HepG2 (cell line): ENCODE data around the gene PTPA. TPM values are rescaled to one million over a fixed set of nuclear protein-coding genes. Genes with fewer than 3 reads are reported as not detected.

Experiments used
- CBX1 ChIP-seq: IDR thresholded peaks from one replicate; pipeline ENCODE4 v1.6.1; 2016; ENCODE audit warnings: antibody characterized with exemption, low read depth
- FIP1L1 ChIP-seq: fragments of 200-400 bp; formaldehyde crosslinking; IDR thresholded peaks from 2 replicates; pipeline ENCODE4 v1.6.1; 2018; ENCODE audit warnings: low read depth, mild to moderate bottlenecking, low read length, moderate library complexity, borderline replicate concordance; ENCODE audit not compliant: insufficient read depth
- GATAD1 ChIP-seq: IDR thresholded peaks from 2 replicates; pipeline ENCODE4 v1.6.1; 2016; ENCODE audit warnings: missing genetic modification reagents, missing compliant biosample characterization
- HOXD1 ChIP-seq: sonication (generic); formaldehyde crosslinking; IDR thresholded peaks from 2 replicates; pipeline ENCODE4 v1.5.0; 2020; ENCODE audit warnings: missing genetic modification reagents
- IKZF4 ChIP-seq: sonication (generic); formaldehyde crosslinking; IDR thresholded peaks from 2 replicates; pipeline ENCODE4 v1.5.1; 2020; ENCODE audit warnings: borderline replicate concordance, mild to moderate bottlenecking, low read depth, missing genetic modification reagents; ENCODE audit errors: not compliant biosample characterization
- MAZ ChIP-seq, 2 experiments: sonication (generic) in 1 of 2; formaldehyde crosslinking in 1 of 2; IDR thresholded peaks; 2 replicates each; pipeline versions ENCODE4 v1.5.0 to v1.6.1; 2012 to 2020; ENCODE audit warnings: low read depth in 2 of 2, mild to moderate bottlenecking in 2 of 2, borderline replicate concordance in 1 of 2, improper control_type of control experiment in 1 of 2, low read length in 1 of 2, missing genetic modification reagents in 1 of 2, moderate library complexity in 1 of 2
- PREB ChIP-seq: sonication (generic); formaldehyde crosslinking; IDR thresholded peaks from 2 replicates; pipeline ENCODE4 v1.4.0; 2020; ENCODE audit warnings: missing genetic modification reagents
- REXO4 ChIP-seq: sonication (generic); formaldehyde crosslinking; IDR thresholded peaks from 2 replicates; pipeline ENCODE4 v1.8.0; 2022; ENCODE audit warnings: missing genetic modification reagents, mild to moderate bottlenecking, borderline replicate concordance
- RFX3 ChIP-seq: IDR thresholded peaks from 2 replicates; pipeline ENCODE4 v1.6.1; 2016; ENCODE audit warnings: missing biosample characterization, missing genetic modification reagents
- SIN3A ChIP-seq: IDR thresholded peaks from 2 replicates; pipeline ENCODE4 v1.6.1; 2011; ENCODE audit warnings: low read depth, mild to moderate bottlenecking, control low read depth, low read length, borderline replicate concordance
- TBX3 ChIP-seq: fragments of 450-650 bp; IDR thresholded peaks from 2 replicates; pipeline ENCODE4 v1.6.1; 2017; ENCODE audit warnings: antibody characterized with exemption, mild to moderate bottlenecking, inconsistent platforms, borderline replicate concordance
- YY1 ChIP-seq: IDR thresholded peaks from 2 replicates; pipeline ENCODE4 v1.6.1; 2011; ENCODE audit warnings: low read length, low read depth, moderate library complexity, mild to moderate bottlenecking; ENCODE audit not compliant: insufficient read depth, insufficient replicate concordance
- ZFY ChIP-seq: sonication (generic); formaldehyde crosslinking; IDR thresholded peaks from 2 replicates; pipeline ENCODE4 v1.4.0; 2020; ENCODE audit warnings: missing genetic modification reagents
- ZNF160 ChIP-seq: sonication (generic); formaldehyde crosslinking; IDR thresholded peaks from 2 replicates; pipeline ENCODE4 v1.8.0; 2022; ENCODE audit warnings: mild to moderate bottlenecking, inconsistent platforms, missing genetic modification reagents
- ZNF598 ChIP-seq: sonication (generic); formaldehyde crosslinking; IDR thresholded peaks from 2 replicates; pipeline ENCODE4 v1.5.1; 2020; ENCODE audit warnings: mild to moderate bottlenecking, missing genetic modification reagents, borderline replicate concordance
- ZNF607 ChIP-seq: sonication (generic); formaldehyde crosslinking; IDR thresholded peaks from 2 replicates; pipeline ENCODE4 v1.5.1; 2020; ENCODE audit warnings: missing genetic modification reagents, mild to moderate bottlenecking, borderline replicate concordance
- ZNF660 ChIP-seq: sonication (generic); formaldehyde crosslinking; IDR thresholded peaks from 2 replicates; pipeline ENCODE4 v1.5.1; 2020; ENCODE audit warnings: mild to moderate bottlenecking, low read depth, missing genetic modification reagents, borderline replicate concordance
- polyA plus RNA-seq, 8 experiments: library from polyadenylated mRNA; depleted of rRNA in 3 of 8; stranded (reverse) in 7 of 8; unstranded in 1 of 8; fragments of >200 nt; fragmentation: Illumina TruSeq in 4 of 8; extraction: Trizol in 4 of 8; gene quantifications; 2 replicates each; pipeline versions ENCODE4 v1.2.1 to v1.2.3, GENCODE V29; 2011 to 2016; ENCODE audit warnings: low read depth in 4 of 8, missing spikeins in 1 of 8, mixed read lengths in 1 of 8; ENCODE audit not compliant: insufficient read depth in 1 of 8
- total RNA-seq, 5 experiments: library from RNA; depleted of rRNA; stranded (reverse); fragments of >200 nt; fragmentation: Illumina TruSeq; extraction: Trizol; gene quantifications; 2 replicates each; pipeline ENCODE4 v1.2.3, GENCODE V29; 2016; ENCODE audit warnings: low read depth in 1 of 5
- TF ChIP-seq, protein P1 (sequence below): sonication (generic); formaldehyde crosslinking; IDR thresholded peaks from 2 replicates; pipeline ENCODE4 v1.8.0; 2022; ENCODE audit warnings: missing genetic modification reagents, mild to moderate bottlenecking, moderate library complexity, borderline replicate concordance
- TF ChIP-seq, protein P2 (sequence below): IDR thresholded peaks from 2 replicates; pipeline ENCODE4 v1.6.1; 2012; ENCODE audit warnings: low read depth, low read length, improper control_type of control experiment
- TF ChIP-seq, protein P3 (sequence below): IDR thresholded peaks from 2 replicates; pipeline ENCODE4 v1.6.1; 2016; ENCODE audit warnings: mild to moderate bottlenecking, missing biosample characterization, missing genetic modification reagents

PTPA gene
- total and polyA plus RNA-seq, 2 of the 13 experiments (the other 11 are each of a cell fraction or from before 2014, with no cell fraction given) = 79.3 to 105 TPM

- TF ChIP-seq YY1 = peak; percentile 71
- TF ChIP-seq REXO4 = no peak
- TF ChIP-seq, protein P1, sequence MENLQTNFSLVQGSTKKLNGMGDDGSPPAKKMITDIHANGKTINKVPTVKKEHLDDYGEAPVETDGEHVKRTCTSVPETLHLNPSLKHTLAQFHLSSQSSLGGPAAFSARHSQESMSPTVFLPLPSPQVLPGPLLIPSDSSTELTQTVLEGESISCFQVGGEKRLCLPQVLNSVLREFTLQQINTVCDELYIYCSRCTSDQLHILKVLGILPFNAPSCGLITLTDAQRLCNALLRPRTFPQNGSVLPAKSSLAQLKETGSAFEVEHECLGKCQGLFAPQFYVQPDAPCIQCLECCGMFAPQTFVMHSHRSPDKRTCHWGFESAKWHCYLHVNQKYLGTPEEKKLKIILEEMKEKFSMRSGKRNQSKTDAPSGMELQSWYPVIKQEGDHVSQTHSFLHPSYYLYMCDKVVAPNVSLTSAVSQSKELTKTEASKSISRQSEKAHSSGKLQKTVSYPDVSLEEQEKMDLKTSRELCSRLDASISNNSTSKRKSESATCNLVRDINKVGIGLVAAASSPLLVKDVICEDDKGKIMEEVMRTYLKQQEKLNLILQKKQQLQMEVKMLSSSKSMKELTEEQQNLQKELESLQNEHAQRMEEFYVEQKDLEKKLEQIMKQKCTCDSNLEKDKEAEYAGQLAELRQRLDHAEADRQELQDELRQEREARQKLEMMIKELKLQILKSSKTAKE (CRISPR knock-in tag) = no peak
- TF ChIP-seq RFX3 (CRISPR knock-in tag) = no peak
- peak; percentile 82; the same call in 1 of the 2 replicates for TF ChIP-seq ZNF160
- no peak for TF ChIP-seq FIP1L1
- peak; percentile 86; the same call in 1 of the 2 replicates for TF ChIP-seq SIN3A
- no peak for TF ChIP-seq TBX3
- TF ChIP-seq, protein P2, sequence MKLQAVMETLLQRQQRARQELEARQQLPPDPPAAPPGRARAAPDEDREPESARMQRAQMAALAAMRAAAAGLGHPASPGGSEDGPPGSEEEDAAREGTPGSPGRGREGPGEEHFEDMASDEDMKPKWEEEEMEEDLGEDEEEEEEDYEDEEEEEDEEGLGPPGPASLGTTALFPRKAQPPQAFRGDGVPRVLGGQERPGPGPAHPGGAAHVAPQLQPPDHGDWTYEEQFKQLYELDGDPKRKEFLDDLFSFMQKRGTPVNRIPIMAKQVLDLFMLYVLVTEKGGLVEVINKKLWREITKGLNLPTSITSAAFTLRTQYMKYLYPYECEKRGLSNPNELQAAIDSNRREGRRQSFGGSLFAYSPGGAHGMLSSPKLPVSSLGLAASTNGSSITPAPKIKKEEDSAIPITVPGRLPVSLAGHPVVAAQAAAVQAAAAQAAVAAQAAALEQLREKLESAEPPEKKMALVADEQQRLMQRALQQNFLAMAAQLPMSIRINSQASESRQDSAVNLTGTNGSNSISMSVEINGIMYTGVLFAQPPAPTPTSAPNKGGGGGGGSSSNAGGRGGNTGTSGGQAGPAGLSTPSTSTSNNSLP = no peak
- no peak for TF ChIP-seq ZNF607
- TF ChIP-seq IKZF4 (CRISPR knock-in tag) = no peak
- no peak for TF ChIP-seq PREB (CRISPR knock-in tag)
- TF ChIP-seq, protein P3, sequence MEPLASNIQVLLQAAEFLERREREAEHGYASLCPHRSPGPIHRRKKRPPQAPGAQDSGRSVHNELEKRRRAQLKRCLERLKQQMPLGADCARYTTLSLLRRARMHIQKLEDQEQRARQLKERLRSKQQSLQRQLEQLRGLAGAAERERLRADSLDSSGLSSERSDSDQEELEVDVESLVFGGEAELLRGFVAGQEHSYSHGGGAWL (CRISPR knock-in tag) = peak; percentile 80
- peak; percentile 78; the same call in 1 of the 2 replicates for TF ChIP-seq HOXD1 (CRISPR knock-in tag)
- TF ChIP-seq ZNF598 (CRISPR knock-in tag) = peak; percentile 70; the same call in 1 of the 2 replicates
- TF ChIP-seq GATAD1 (CRISPR knock-in tag) = peak; percentile 17; the same call in 1 of the 2 replicates
- TF ChIP-seq CBX1 = peak; percentile 85
- no peak for TF ChIP-seq ZNF660 (CRISPR knock-in tag)
- peak; percentile 67 for TF ChIP-seq ZFY (CRISPR knock-in tag)
- TF ChIP-seq MAZ (IDR thresholded peaks at IDR 0.05; ENCODE audit: borderline replicate concordance, low read depth, low read length) = 0 out of 2 replicates have a peak, but pooled peaks have one; percentile 26
- peak; percentile 42 for TF ChIP-seq MAZ (CRISPR knock-in tag; IDR thresholded peaks at IDR 0.05; ENCODE audit: low read depth)
Measured at GRCh38 chr9:129177791-129178567, 66.8 kb downstream of the PTPA start, which contains the start of gene IER5L (continued).
